HG03064 (cell line): ENCODE measurements around the gene ST8SIA4.

Source experiments
- ATAC-seq: cut with Tn5 transposase; IDR thresholded peaks from one replicate; pipeline ENCODE4 v1.9.1; 2021; ENCODE audit warnings: low read depth; ENCODE audit not compliant: unreplicated experiment

Gene ST8SIA4

GRCh38 chr5:100872408-100873190 lies 30.5 kb downstream of the ST8SIA4 start:
- ATAC-seq = no peak

- ATAC-seq = no peak
Measured at GRCh38 chr5:100867039-100867562, 36.0 kb downstream of the ST8SIA4 start.

GRCh38 chr5:100864931-100865330 lies 38.2 kb downstream of the ST8SIA4 start:
- no peak for ATAC-seq

- ATAC-seq = no peak
Measured at GRCh38 chr5:100863739-100864138, 39.3 kb downstream of the ST8SIA4 start.

GRCh38 chr5:100861148-100861547 lies 41.9 kb downstream of the ST8SIA4 start:
- ATAC-seq = no peak

GRCh38 chr5:100860407-100860806 lies 42.7 kb downstream of the ST8SIA4 start:
- peak; percentile 45 for ATAC-seq

- no peak for ATAC-seq
Measured at GRCh38 chr5:100858987-100859545, 44.0 kb downstream of the ST8SIA4 start.

- ATAC-seq = no peak
Measured at GRCh38 chr5:100856462-100856861, 46.6 kb downstream of the ST8SIA4 start.

GRCh38 chr5:100855937-100856430 lies 47.1 kb downstream of the ST8SIA4 start:
- ATAC-seq = no peak

- ATAC-seq = no peak
Measured at GRCh38 chr5:100855295-100855694, 47.8 kb downstream of the ST8SIA4 start.

- no peak for ATAC-seq
Measured at GRCh38 chr5:100854591-100854990, 48.5 kb downstream of the ST8SIA4 start.

- ATAC-seq = no peak
Measured at GRCh38 chr5:100853582-100853981, 49.5 kb downstream of the ST8SIA4 start.

GRCh38 chr5:100852988-100853449 lies 50.1 kb downstream of the ST8SIA4 start:
- peak; percentile 93 for ATAC-seq

GRCh38 chr5:100852051-100852450 lies 51.0 kb downstream of the ST8SIA4 start:
- ATAC-seq = no peak

- no peak for ATAC-seq
Measured at GRCh38 chr5:100846772-100847171, 56.3 kb downstream of the ST8SIA4 start.

GRCh38 chr5:100842080-100842479 lies 61.0 kb downstream of the ST8SIA4 start:
- no peak for ATAC-seq

- no peak for ATAC-seq
Measured at GRCh38 chr5:100841358-100842076, 61.6 kb downstream of the ST8SIA4 start.

GRCh38 chr5:100840789-100841188 lies 62.3 kb downstream of the ST8SIA4 start:
- no peak for ATAC-seq

- ATAC-seq = peak; percentile 67
Measured at GRCh38 chr5:100840370-100840769, 62.7 kb downstream of the ST8SIA4 start.

GRCh38 chr5:100838048-100838473 lies 65.0 kb downstream of the ST8SIA4 start:
- ATAC-seq = peak; percentile 48

GRCh38 chr5:100834519-100834918 lies 68.6 kb downstream of the ST8SIA4 start:
- ATAC-seq = no peak
